CD8-positive, alpha-beta memory T cell (primary cell): ENCODE data around the gene IFT52. TPM values are rescaled to one million over a fixed set of nuclear protein-coding genes. Genes with fewer than 3 reads are reported as not detected.
A peak's percentile ranks its signal among the peaks of the same experiment; 100 is the strongest.

Experiments used
- CTCF ChIA-PET: fragments of 350-600 bp; sonication (Branson Sonifier 250); formaldehyde crosslinking; loops from one replicate; lab custom pipeline; 2021; ENCODE audit warnings: antibody characterized with exemption; lab: Charles Lee
- POLR2A ChIA-PET: fragments of 350-600 bp; sonication (Branson Sonifier 250); formaldehyde crosslinking; loops from one replicate; lab custom pipeline; 2021; ENCODE audit warnings: antibody characterized with exemption; lab: Charles Lee
- DNase-seq, 5 donors: peaks; one replicate each; pipeline versions ENCODE4 v3.0.0 to v3.0.0-alpha.2; 2020 to 2022; ENCODE audit warnings: mixed read lengths in 1 of 5
- H3K27ac ChIP-seq: one replicate; pipeline ENCODE4 v1.7.0; 2013; ENCODE audit warnings: low read depth, mild to moderate bottlenecking, low read length, moderate library complexity
- H3K27me3 ChIP-seq: 2 replicates; pipeline ENCODE4 v1.7.0; 2013; ENCODE audit warnings: low read length, mild to moderate bottlenecking; ENCODE audit not compliant: insufficient read depth, poor library complexity, severe bottlenecking
- H3K36me3 ChIP-seq: 2 replicates; pipeline ENCODE4 v1.7.0; 2013; ENCODE audit warnings: mild to moderate bottlenecking, low read length, moderate library complexity; ENCODE audit not compliant: insufficient read depth
- H3K4me1 ChIP-seq: 2 replicates; pipeline ENCODE4 v1.7.0; 2013; ENCODE audit warnings: mild to moderate bottlenecking, low read length, moderate library complexity; ENCODE audit not compliant: insufficient read depth
- H3K4me3 ChIP-seq: 2 replicates; pipeline ENCODE4 v1.7.0; 2013; ENCODE audit warnings: mild to moderate bottlenecking, low read length
- H3K9me3 ChIP-seq: 2 replicates; pipeline ENCODE4 v1.7.0; 2013; ENCODE audit warnings: mild to moderate bottlenecking, low read length
- H3K27ac Mint-ChIP-seq, 8 donors: one replicate each; pipeline ENCODE4 v1.8.0; 2020 to 2021; ENCODE audit warnings: mixed read lengths in 8 of 8, mild to moderate bottlenecking in 6 of 8, inconsistent platforms in 3 of 8, moderate library complexity in 3 of 8
- H3K27me3 Mint-ChIP-seq, 2 donors: one replicate each; pipeline ENCODE4 v1.8.0; 2020 to 2021; ENCODE audit warnings: mixed read lengths in 2 of 2, mild to moderate bottlenecking in 1 of 2, moderate library complexity in 1 of 2
- H3K36me3 Mint-ChIP-seq, 3 donors: one replicate each; pipeline ENCODE4 v1.8.0; 2020 to 2021; ENCODE audit warnings: mixed read lengths in 3 of 3, inconsistent platforms in 1 of 3, mild to moderate bottlenecking in 1 of 3
- H3K4me1 Mint-ChIP-seq, 3 donors: one replicate each; pipeline ENCODE4 v1.8.0; 2020 to 2021; ENCODE audit warnings: mixed read lengths in 3 of 3, inconsistent platforms in 1 of 3, mild to moderate bottlenecking in 1 of 3
- H3K4me3 Mint-ChIP-seq, 7 donors: one replicate each; pipeline ENCODE4 v1.8.0; 2020 to 2021; ENCODE audit warnings: mixed read lengths in 7 of 7, mild to moderate bottlenecking in 6 of 7, moderate library complexity in 4 of 7, inconsistent platforms in 2 of 7
- H3K9me3 Mint-ChIP-seq, 5 donors: one replicate each; pipeline ENCODE4 v1.8.0; 2020 to 2022; ENCODE audit warnings: mixed read lengths in 5 of 5, mild to moderate bottlenecking in 3 of 5, moderate library complexity in 2 of 5, inconsistent platforms in 1 of 5
- polyA plus RNA-seq: library from polyadenylated mRNA; unstranded; fragments of 300-500 nt; fragmentation: Illumina TruSeq; gene quantifications from one replicate; pipeline ENCODE4 v1.2.3, GENCODE V29; 2021
- total RNA-seq, 2 experiments: library from RNA; stranded (reverse); gene quantifications; one replicate each; pipeline ENCODE4 v1.2.3, GENCODE V29; 2021

Gene IFT52
- total and polyA plus RNA-seq, 3 experiments from 2014 or later, result 20.2 to 31.6 (median 21.3) TPM

- no peaks in the 10 kb centered on the region for H3K27me3 ChIP-seq
- Mint-ChIP-seq H3K36me3 (peaks cover 6 to 20% (median 8%) of the 10 kb centered on the region in 3 donors), H3K4me3 (no peak overlapping the region), H3K27me3 (peaks cover 5 to 10% of the 10 kb centered on the region in 2 donors), H3K4me1 (no peaks in the 10 kb centered on the region), H3K27ac (peak overlapping the region in 1 of 8 donors; percentile 89), H3K9me3 (peaks cover 0 to 2% (median 0%) of the 10 kb centered on the region in 5 donors)
- no peak for DNase-seq
- no peak overlapping the region for H3K27ac ChIP-seq
- no peaks in the 10 kb centered on the region for H3K36me3 ChIP-seq
- H3K4me3 ChIP-seq, result no peak overlapping the region
- no peaks in the 10 kb centered on the region for H3K9me3 ChIP-seq
- ChIA-PET CTCF (interaction anchor here (1.5 kb wide), 1 partner anchor 10 kb away, joined by 5 read pairs; no protein-coding TSS in a partner anchor), POLR2A (no interaction called here)
- no peaks in the 10 kb centered on the region for H3K4me1 ChIP-seq
These were observed 42.4 kb upstream of the IFT52 start for GRCh38 chr20:43548273-43548880.

- Histone ChIP-seq H3K36me3 (no peaks in the 10 kb centered on the region), H3K9me3 (no peaks in the 10 kb centered on the region), H3K27me3 (no peaks in the 10 kb centered on the region), H3K4me3 (no peak overlapping the region), H3K4me1 (no peaks in the 10 kb centered on the region), H3K27ac (no peak overlapping the region)
- Mint-ChIP-seq H3K9me3 (peaks cover 0 to 2% (median 0%) of the 10 kb centered on the region in 5 donors), H3K4me1 (no peaks in the 10 kb centered on the region), H3K4me3 (no peak overlapping the region), H3K27me3 (peaks cover 2 to 13% of the 10 kb centered on the region in 2 donors), H3K27ac (no peak overlapping the region), H3K36me3 (peaks cover 6 to 16% (median 8%) of the 10 kb centered on the region in 3 donors)
- POLR2A ChIA-PET, result no interaction called here
- CTCF ChIA-PET, result interaction anchor here (0.6 to 1.5 kb wide), 2 partner anchors 11 to 12 kb away, joined by 3 to 5 read pairs; no protein-coding TSS in a partner anchor
- DNase-seq, result no peak
These were observed 41.2 kb upstream of the IFT52 start for GRCh38 chr20:43549416-43550065.

- ChIA-PET POLR2A (no interaction called here), CTCF (no interaction called here)
- no peak overlapping the region for H3K4me3 Mint-ChIP-seq
- Histone ChIP-seq H3K36me3 (no peaks in the 10 kb centered on the region), H3K4me1 (no peaks in the 10 kb centered on the region), H3K27me3 (no peaks in the 10 kb centered on the region), H3K9me3 (no peaks in the 10 kb centered on the region), H3K27ac (no peak overlapping the region), H3K4me3 (no peak overlapping the region)
- peaks cover 2 to 13% of the 10 kb centered on the region in 2 donors for H3K27me3 Mint-ChIP-seq
- no peak for DNase-seq
- peaks cover 6 to 16% (median 8%) of the 10 kb centered on the region in 3 donors for H3K36me3 Mint-ChIP-seq
- peaks cover 0 to 2% (median 0%) of the 10 kb centered on the region in 5 donors for H3K9me3 Mint-ChIP-seq
- peak overlapping the region in 1 of 8 donors; percentile 29 for H3K27ac Mint-ChIP-seq
- H3K4me1 Mint-ChIP-seq, result no peaks in the 10 kb centered on the region
These were observed 40.3 kb upstream of the IFT52 start for GRCh38 chr20:43550456-43550855.

- Mint-ChIP-seq H3K36me3 (peaks cover 2 to 4% (median 3%) of the 10 kb centered on the region in 3 donors), H3K4me3 (no peak overlapping the region), H3K4me1 (no peaks in the 10 kb centered on the region), H3K27ac (no peak overlapping the region), H3K27me3 (peaks cover 4 to 13% of the 10 kb centered on the region in 2 donors), H3K9me3 (no peaks in the 10 kb centered on the region)
- Histone ChIP-seq H3K4me3 (no peak overlapping the region), H3K27ac (no peak overlapping the region), H3K4me1 (no peaks in the 10 kb centered on the region), H3K9me3 (no peaks in the 10 kb centered on the region), H3K36me3 (no peaks in the 10 kb centered on the region), H3K27me3 (no peaks in the 10 kb centered on the region)
- CTCF ChIA-PET, result no interaction called here
- POLR2A ChIA-PET, result no interaction called here
- DNase-seq, result no peak
These were observed 36.4 kb upstream of the IFT52 start for GRCh38 chr20:43554369-43554768.

- ChIA-PET CTCF (interaction anchor here (1.8 kb wide), 1 partner anchor 28 kb away, joined by 3 read pairs; no protein-coding TSS in a partner anchor), POLR2A (no interaction called here)
- H3K9me3 ChIP-seq, result no peaks in the 10 kb centered on the region
- peak within 1 kb of the TSS in 1 of 8 donors; percentile 24 for H3K27ac Mint-ChIP-seq
- no peak within 1 kb of the TSS for H3K4me3 Mint-ChIP-seq
- no peak within 1 kb of the TSS for H3K27ac ChIP-seq
- H3K9me3 Mint-ChIP-seq, result no peaks in the 10 kb centered on the region
- no peaks in the 10 kb centered on the region for H3K4me1 Mint-ChIP-seq
- H3K36me3 Mint-ChIP-seq, result no peaks in the 10 kb centered on the region
- H3K36me3 ChIP-seq, result no peaks in the 10 kb centered on the region
- H3K4me1 ChIP-seq, result no peaks in the 10 kb centered on the region
- peaks cover 3 to 7% of the 10 kb centered on the region in 2 donors for H3K27me3 Mint-ChIP-seq
- no peaks in the 10 kb centered on the region for H3K27me3 ChIP-seq
- H3K4me3 ChIP-seq, result no peak within 1 kb of the TSS
- no peak for DNase-seq
These were observed 32.2 kb upstream of the IFT52 start, which contains the start of gene SGK2 for GRCh38 chr20:43558412-43559146. Gene SGK2 (plus strand): TSS chr20:43559027. CDS start chr20:43566496, 7,469 bp downstream.

GRCh38 chr20:43559147-43559987, 31.4 kb upstream of the IFT52 start:
- Mint-ChIP-seq H3K27me3 (peaks cover 2 to 9% of the 10 kb centered on the region in 2 donors), H3K36me3 (no peaks in the 10 kb centered on the region), H3K4me1 (no peaks in the 10 kb centered on the region), H3K27ac (no peak overlapping the region), H3K4me3 (no peak overlapping the region), H3K9me3 (no peaks in the 10 kb centered on the region)
- Histone ChIP-seq H3K4me3 (no peak overlapping the region), H3K27ac (no peak overlapping the region), H3K4me1 (no peaks in the 10 kb centered on the region), H3K9me3 (no peaks in the 10 kb centered on the region), H3K36me3 (no peaks in the 10 kb centered on the region), H3K27me3 (no peaks in the 10 kb centered on the region)
- ChIA-PET CTCF (interaction anchor here (1.0 to 1.8 kb wide), 2 partner anchors 21 to 27 kb away, joined by 3 read pairs; no protein-coding TSS in a partner anchor), POLR2A (no interaction called here)
- no peak for DNase-seq

GRCh38 chr20:43560974-43561373, 29.8 kb upstream of the IFT52 start:
- DNase-seq, result no peak
- Mint-ChIP-seq H3K36me3 (no peaks in the 10 kb centered on the region), H3K4me1 (no peaks in the 10 kb centered on the region), H3K9me3 (no peaks in the 10 kb centered on the region), H3K27me3 (peaks cover 0 to 9% of the 10 kb centered on the region in 2 donors), H3K27ac (peak overlapping the region in 1 of 8 donors; percentile 37), H3K4me3 (no peak overlapping the region)
- Histone ChIP-seq H3K4me1 (no peaks in the 10 kb centered on the region), H3K27me3 (no peaks in the 10 kb centered on the region), H3K9me3 (no peaks in the 10 kb centered on the region), H3K4me3 (no peak overlapping the region), H3K27ac (no peak overlapping the region), H3K36me3 (no peaks in the 10 kb centered on the region)
- CTCF ChIA-PET, result interaction anchor here (0.7 kb wide), 1 partner anchor 11 kb away, joined by 3 read pairs; no protein-coding TSS in a partner anchor
- POLR2A ChIA-PET, result no interaction called here
